B cell (primary cell): ENCODE results near the gene ADCY7. TPM values are rescaled to one million over a fixed set of nuclear protein-coding genes. Genes with fewer than 3 reads are reported as not detected.

Source experiments
- ATAC-seq: fragments of 200-7000 bp; cut with Tn5 transposase; one replicate; pipeline ENCODE4 v1.10.0; 2021; ENCODE audit warnings: low read depth, mild to moderate bottlenecking, moderate number of reproducible peaks, moderate library complexity
- CTCF ChIA-PET: fragments of 350-600 bp; sonication (Branson Sonifier 250); formaldehyde crosslinking; loops from one replicate; lab custom pipeline; 2021; ENCODE audit warnings: antibody characterized with exemption, inconsistent platforms; lab: Charles Lee
- POLR2A ChIA-PET: fragments of 350-600 bp; sonication (Branson Sonifier 250); formaldehyde crosslinking; loops from one replicate; lab custom pipeline; 2021; ENCODE audit warnings: antibody characterized with exemption; lab: Charles Lee
- DNase-seq: peaks from one replicate; pipeline ENCODE4 v3.0.0; 2013
- H2AFZ ChIP-seq: 2 replicates; pipeline ENCODE4 v1.6.1; 2012; ENCODE audit warnings: mild to moderate bottlenecking, low read depth, low read length; ENCODE audit not compliant: insufficient read depth, poor library complexity, severe bottlenecking
- H3K27ac ChIP-seq, 2 donors: 1 replicate in 1 of 2; 2 replicates in 1 of 2; pipeline ENCODE4 v1.5.1; 2012 to 2013; ENCODE audit warnings: low read length in 2 of 2, mild to moderate bottlenecking in 2 of 2, moderate library complexity in 1 of 2
- H3K27me3 ChIP-seq, 4 experiments: fragments of 200-600 bp in 1 of 4; sonication (generic) in 1 of 4; replicated peaks in 1 of 4; 1 replicate in 2 of 4; 2 replicates in 2 of 4; pipeline versions ENCODE4 v1.6.1 to v1.7.0; 2013 to 2016; ENCODE audit warnings: low read length in 3 of 4, mild to moderate bottlenecking in 2 of 4, mixed read lengths in 1 of 4, moderate library complexity in 1 of 4; ENCODE audit not compliant: insufficient read depth in 4 of 4, control insufficient read depth in 3 of 4; ENCODE audit errors: control extremely low read depth in 1 of 4
- H3K36me3 ChIP-seq, 2 experiments: replicated peaks in 1 of 2; 1 replicate in 1 of 2; 2 replicates in 1 of 2; pipeline versions ENCODE4 v1.6.1 to v1.7.1; 2013; ENCODE audit warnings: low read length in 1 of 2; ENCODE audit not compliant: insufficient read depth in 2 of 2, control insufficient read depth in 1 of 2; ENCODE audit errors: control extremely low read depth in 1 of 2, extremely low read depth in 1 of 2
- H3K4me1 ChIP-seq, 2 donors: fragments of 200-600 bp in 1 of 2; sonication (generic) in 1 of 2; 1 replicate in 1 of 2; 2 replicates in 1 of 2; pipeline versions ENCODE4 v1.5.1 to v1.6.1; 2013 to 2017; ENCODE audit warnings: low read length in 2 of 2; ENCODE audit not compliant: control insufficient read depth in 2 of 2, insufficient read depth in 2 of 2
- H3K4me2 ChIP-seq: replicated peaks from 2 replicates; pipeline ENCODE3; 2012; ENCODE audit warnings: mild to moderate bottlenecking, low read depth, low read length; ENCODE audit not compliant: poor library complexity, severe bottlenecking
- H3K4me3 ChIP-seq, 5 experiments: fragments of 200-600 bp in 1 of 5; sonication (generic) in 1 of 5; 1 replicate in 3 of 5; 2 replicates in 2 of 5; pipeline versions ENCODE4 v1.5.1 to v1.7.0; 2011 to 2016; ENCODE audit warnings: low read length in 4 of 5, mild to moderate bottlenecking in 4 of 5, low read depth in 2 of 5, control low read depth in 1 of 5, moderate library complexity in 1 of 5; ENCODE audit not compliant: insufficient read depth in 1 of 5; ENCODE audit errors: control extremely low read depth in 1 of 5, extremely low read depth in 1 of 5
- H3K79me2 ChIP-seq: fragments of 200-600 bp; sonication (generic); one replicate; pipeline ENCODE4 v1.6.0; 2016; ENCODE audit warnings: low read length; ENCODE audit not compliant: control insufficient read depth, insufficient read depth
- H3K9ac ChIP-seq: fragments of 200-600 bp; sonication (generic); 2 replicates; pipeline ENCODE4 v1.6.1; 2017; ENCODE audit warnings: mild to moderate bottlenecking, low read length, moderate library complexity
- H3K9me3 ChIP-seq, 3 donors: one replicate each; pipeline versions ENCODE4 v1.6.1 to v1.7.1; 2013; ENCODE audit warnings: low read length in 2 of 3; ENCODE audit not compliant: control insufficient read depth in 2 of 3, insufficient read depth in 1 of 3; ENCODE audit errors: control extremely low read depth in 1 of 3
- H4K20me1 ChIP-seq: 2 replicates; pipeline ENCODE4 v1.6.0; 2012; ENCODE audit warnings: mild to moderate bottlenecking, low read length; ENCODE audit not compliant: insufficient read depth, control insufficient read depth, poor library complexity, severe bottlenecking
- H3K27ac Mint-ChIP-seq: one replicate; pipeline ENCODE4 v1.8.0; 2021; ENCODE audit warnings: mixed read lengths
- H3K27me3 Mint-ChIP-seq: one replicate; pipeline ENCODE4 v1.8.0; 2021; ENCODE audit warnings: mixed read lengths
- H3K4me1 Mint-ChIP-seq: one replicate; pipeline ENCODE4 v1.8.0; 2021; ENCODE audit warnings: mixed read lengths
- H3K4me3 Mint-ChIP-seq: one replicate; pipeline ENCODE4 v1.8.0; 2021; ENCODE audit warnings: mixed read lengths
- H3K9me3 Mint-ChIP-seq: one replicate; pipeline ENCODE4 v1.8.0; 2022; ENCODE audit warnings: mixed read lengths; ENCODE audit not compliant: insufficient read depth
- CTCF ChIP-seq: fragments of 200-600 bp; IDR thresholded peaks from one replicate; pipeline ENCODE4 v1.8.0; 2022; ENCODE audit warnings: antibody characterized with exemption, mild to moderate bottlenecking
- EZH2 ChIP-seq: IDR thresholded peaks from 2 replicates; pipeline ENCODE4 v1.6.1; 2012; ENCODE audit warnings: borderline replicate concordance, low read depth, mild to moderate bottlenecking, moderate library complexity, low read length; ENCODE audit not compliant: insufficient read depth, poor library complexity, severe bottlenecking
- WGBS: methylation state at CpG from one replicate; pipeline ENCODE4 v1.1.5; 2013; ENCODE audit warnings: missing lambda C conversion rate; ENCODE audit not compliant: insufficient coverage; 5-methylcytosine and 5-hydroxymethylcytosine counted together
- intact Hi-C: fragments of 100-400 bp; cut with micrococcal nuclease; formaldehyde crosslinking; loops from one replicate; pipeline ENCODE4 v1.10.0; 2022
- polyA plus RNA-seq: library from polyadenylated mRNA; depleted of rRNA; stranded (reverse); fragments of >200 nt; gene quantifications from 2 replicates; pipeline ENCODE4 v1.2.3, GENCODE V29; 2012
- total RNA-seq, 2 donors: library from RNA; stranded (reverse); fragments of 120-200 nt in 1 of 2; gene quantifications; 1 replicate in 1 of 2; 2 replicates in 1 of 2; pipeline versions ENCODE4 v1.2.3 to v1.2.4, GENCODE V29; 2013 to 2022

The ADCY7 gene
- total and polyA plus RNA-seq, 2 donors (not counting 1 experiment from before 2014, with no cell fraction given) = 78.4 to 207 TPM

GRCh38 chr16:50254072-50254471 is 12.3 kb upstream of the ADCY7 start:
- Histone ChIP-seq H3K4me1 (no peaks in the 10 kb centered on the region), H2AFZ (no peak overlapping the region), H3K79me2 (no peaks in the 10 kb centered on the region), H3K4me3 (no peak overlapping the region), H3K27me3 (no peaks in the 10 kb centered on the region), H3K4me2 (no peak overlapping the region), H3K27ac (no peak overlapping the region), H3K9ac (no peak overlapping the region), H3K9me3 (peaks cover 0 to 3% (median 0%) of the 10 kb centered on the region in 3 donors), H3K36me3 (no peaks in the 10 kb centered on the region), H4K20me1 (no peaks in the 10 kb centered on the region)
- no peaks in the 10 kb centered on the region for H3K27me3 Mint-ChIP-seq
- no peak for ATAC-seq
- H3K4me1 Mint-ChIP-seq = peaks cover under 1% of the 10 kb centered on the region
- CTCF ChIA-PET = interaction anchor here (1.1 kb wide), 2 partner anchors 10 to 87 kb away, joined by 3 read pairs; no protein-coding TSS in a partner anchor
- no peak overlapping the region for H3K27ac Mint-ChIP-seq
- H3K9me3 Mint-ChIP-seq = no peaks in the 10 kb centered on the region
- DNase-seq = no peak
- TF ChIP-seq EZH2 (no peak), CTCF (no peak)
- H3K4me3 Mint-ChIP-seq = no peak overlapping the region
- POLR2A ChIA-PET = no interaction called here
- intact Hi-C loops = no loop called here
- WGBS = 100% methylated on average over 5 of the region's 7 CpGs

GRCh38 chr16:50255538-50255937 is 10.8 kb upstream of the ADCY7 start:
- no peak for DNase-seq
- TF ChIP-seq CTCF (no peak), EZH2 (no peak)
- H3K4me3 Mint-ChIP-seq = no peak overlapping the region
- Histone ChIP-seq H3K4me3 (no peak overlapping the region), H3K4me2 (no peak overlapping the region), H4K20me1 (no peaks in the 10 kb centered on the region), H3K9ac (no peak overlapping the region), H3K9me3 (peaks cover 0 to 10% (median 4%) of the 10 kb centered on the region in 3 donors), H3K4me1 (peaks cover 0 to 4% of the 10 kb centered on the region in 2 donors), H3K27me3 (peaks cover 0 to 11% (median 5%) of the 10 kb centered on the region in 4 experiments), H3K79me2 (no peaks in the 10 kb centered on the region), H3K36me3 (no peaks in the 10 kb centered on the region), H2AFZ (no peak overlapping the region), H3K27ac (no peak overlapping the region)
- H3K4me1 Mint-ChIP-seq = peaks cover 9% of the 10 kb centered on the region
- WGBS = 94% methylated on average over 2 of the region's 2 CpGs
- CTCF ChIA-PET = interaction anchor here (0.7 to 0.8 kb wide), 2 partner anchors 24 to 431 kb away, joined by 3 to 5 read pairs; no protein-coding TSS in a partner anchor
- POLR2A ChIA-PET = no interaction called here
- intact Hi-C loops = no loop called here
- no peak overlapping the region for H3K27ac Mint-ChIP-seq
- peaks cover 7% of the 10 kb centered on the region for H3K27me3 Mint-ChIP-seq
- no peak for ATAC-seq
- no peaks in the 10 kb centered on the region for H3K9me3 Mint-ChIP-seq
